Measurements from ENCODE around the gene CBFA2T2.
A peak's percentile ranks its signal among the peaks of the same experiment; 100 is the strongest.
"Not testable (repeated sequence)": the region's sequence is repeated elsewhere in the genome, so short reads cannot be mapped to it uniquely, and the experiment has no call there.

CBFA2T2 gene

DNA sequence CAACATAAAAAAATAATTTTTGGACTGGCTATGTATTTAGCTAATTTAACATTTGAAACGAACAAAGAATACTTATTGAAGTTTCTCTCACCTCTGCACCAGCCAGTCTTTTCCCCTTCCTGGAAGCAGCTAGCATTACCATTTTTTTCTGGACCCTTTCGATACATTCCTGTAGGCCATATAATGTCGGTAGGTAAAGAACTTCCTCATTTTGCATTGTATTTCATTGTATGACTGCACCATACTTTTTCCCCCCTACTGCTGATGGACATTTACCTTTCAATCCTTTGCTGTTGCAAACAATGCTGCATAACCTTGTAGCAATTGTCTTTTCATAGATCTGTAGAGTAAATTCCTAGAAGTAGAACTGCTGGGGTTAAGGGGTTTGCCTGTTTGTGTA lies 17.6 kb downstream of the CBFA2T2 start:
- no peaks in the 10 kb centered on the region for H3K9me3 ChIP-seq (ENCODE audit: insufficient read depth, low read length, severe bottlenecking)
- H3K4me2 ChIP-seq (ENCODE audit: insufficient read depth, low read length): no peak overlapping the region
- no peak overlapping the region for H3K27ac ChIP-seq (ENCODE audit: low read length)
- ATAC-seq (ENCODE audit: insufficient read depth, low read depth): no peak
- H3K79me2 ChIP-seq (ENCODE audit: insufficient read depth, low read length): peaks cover 76% of the 10 kb centered on the region
- no peaks in the 10 kb centered on the region for H3K36me3 ChIP-seq (ENCODE audit: insufficient read depth, low read length)
- DNase-seq: no peak
- no peak overlapping the region for H2AFZ ChIP-seq (ENCODE audit: low read depth, low read length)
- H3K4me3 ChIP-seq (ENCODE audit: low read depth in 1 of 2, low read length in 2 of 2): no peak overlapping the region
- TF ChIP-seq, protein P1, sequence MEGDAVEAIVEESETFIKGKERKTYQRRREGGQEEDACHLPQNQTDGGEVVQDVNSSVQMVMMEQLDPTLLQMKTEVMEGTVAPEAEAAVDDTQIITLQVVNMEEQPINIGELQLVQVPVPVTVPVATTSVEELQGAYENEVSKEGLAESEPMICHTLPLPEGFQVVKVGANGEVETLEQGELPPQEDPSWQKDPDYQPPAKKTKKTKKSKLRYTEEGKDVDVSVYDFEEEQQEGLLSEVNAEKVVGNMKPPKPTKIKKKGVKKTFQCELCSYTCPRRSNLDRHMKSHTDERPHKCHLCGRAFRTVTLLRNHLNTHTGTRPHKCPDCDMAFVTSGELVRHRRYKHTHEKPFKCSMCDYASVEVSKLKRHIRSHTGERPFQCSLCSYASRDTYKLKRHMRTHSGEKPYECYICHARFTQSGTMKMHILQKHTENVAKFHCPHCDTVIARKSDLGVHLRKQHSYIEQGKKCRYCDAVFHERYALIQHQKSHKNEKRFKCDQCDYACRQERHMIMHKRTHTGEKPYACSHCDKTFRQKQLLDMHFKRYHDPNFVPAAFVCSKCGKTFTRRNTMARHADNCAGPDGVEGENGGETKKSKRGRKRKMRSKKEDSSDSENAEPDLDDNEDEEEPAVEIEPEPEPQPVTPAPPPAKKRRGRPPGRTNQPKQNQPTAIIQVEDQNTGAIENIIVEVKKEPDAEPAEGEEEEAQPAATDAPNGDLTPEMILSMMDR (IDR thresholded peaks at IDR 0.05; ENCODE audit: borderline replicate concordance, extremely low read depth, low read length, poor library complexity, severe bottlenecking): no peak
- TF ChIP-seq EZH2 (IDR thresholded peaks at IDR 0.05; ENCODE audit: borderline replicate concordance, low read depth, low read length, severe bottlenecking): no peak
- no peaks in the 10 kb centered on the region for H3K27me3 ChIP-seq (ENCODE audit: insufficient read depth, low read length, poor library complexity)
- no peaks in the 10 kb centered on the region for H3K4me1 ChIP-seq (ENCODE audit: insufficient read depth, low read length)
- peaks cover 15% of the 10 kb centered on the region for H4K20me1 ChIP-seq (ENCODE audit: insufficient read depth, low read length)
- H3K9ac ChIP-seq (ENCODE audit: low read depth, low read length): no peak overlapping the region

DNA sequence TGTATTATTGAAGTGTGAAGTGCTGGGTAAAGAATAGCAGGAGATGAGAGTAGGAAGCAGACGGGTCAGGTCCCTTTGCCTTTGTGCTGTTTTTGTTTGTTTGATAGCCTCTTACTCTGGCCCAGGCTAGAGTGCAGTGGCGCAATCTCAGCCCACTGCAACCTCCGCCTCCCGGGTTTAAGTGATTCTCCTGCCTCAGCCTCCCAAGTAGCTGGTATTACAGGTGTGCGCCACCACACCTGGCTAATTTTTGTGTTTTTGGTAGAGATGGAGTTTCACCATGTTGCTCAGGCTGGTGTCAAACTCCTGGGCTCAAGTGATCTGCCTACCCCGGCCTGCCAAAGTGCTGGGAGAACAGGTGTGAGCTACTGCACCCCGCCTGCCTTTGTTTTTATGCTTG lies 18.1 kb downstream of the CBFA2T2 start:
- not testable (repeated sequence) for DNase-seq; H3K27ac ChIP-seq (ENCODE audit: low read length); H3K4me2 ChIP-seq (ENCODE audit: insufficient read depth, low read length); H3K36me3 ChIP-seq (ENCODE audit: insufficient read depth, low read length); H3K9me3 ChIP-seq (ENCODE audit: insufficient read depth, low read length, severe bottlenecking); H2AFZ ChIP-seq (ENCODE audit: low read depth, low read length); H3K27me3 ChIP-seq (ENCODE audit: insufficient read depth, low read length, poor library complexity); H3K4me1 ChIP-seq (ENCODE audit: insufficient read depth, low read length); H3K9ac ChIP-seq (ENCODE audit: low read depth, low read length); ATAC-seq (ENCODE audit: insufficient read depth, low read depth); H3K4me3 ChIP-seq (ENCODE audit: low read depth in 1 of 2, low read length in 2 of 2)
- peaks cover 79% of the 10 kb centered on the region for H3K79me2 ChIP-seq (ENCODE audit: insufficient read depth, low read length)
- peaks cover 15% of the 10 kb centered on the region for H4K20me1 ChIP-seq (ENCODE audit: insufficient read depth, low read length)

DNA sequence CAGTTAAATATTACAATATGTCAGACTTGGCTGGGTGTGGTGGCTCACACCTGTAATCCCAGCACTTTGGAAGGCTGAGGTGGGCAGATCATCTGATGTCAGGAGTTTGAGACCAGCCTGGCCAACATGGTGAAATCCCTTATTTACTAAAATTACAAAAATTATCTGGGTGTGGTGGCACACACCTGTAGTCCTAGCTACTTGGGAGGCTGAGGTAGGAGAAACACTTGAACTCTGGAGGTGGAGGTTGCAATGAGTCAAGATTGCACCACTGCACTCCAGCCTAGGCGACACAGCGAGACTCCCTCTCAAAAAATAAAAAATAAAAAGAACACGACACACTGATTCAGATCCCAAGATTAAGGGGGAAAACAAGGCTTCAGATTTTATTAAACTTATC lies 19.2 kb downstream of the CBFA2T2 start:
- H3K79me2 ChIP-seq (ENCODE audit: insufficient read depth, low read length): peaks cover 82% of the 10 kb centered on the region
- not testable (repeated sequence) for H3K4me2 ChIP-seq (ENCODE audit: insufficient read depth, low read length); H3K27me3 ChIP-seq (ENCODE audit: insufficient read depth, low read length, poor library complexity); H3K9ac ChIP-seq (ENCODE audit: low read depth, low read length); H3K9me3 ChIP-seq (ENCODE audit: insufficient read depth, low read length, severe bottlenecking); H2AFZ ChIP-seq (ENCODE audit: low read depth, low read length); H3K4me1 ChIP-seq (ENCODE audit: insufficient read depth, low read length); ATAC-seq (ENCODE audit: insufficient read depth, low read depth); H3K27ac ChIP-seq (ENCODE audit: low read length); DNase-seq; H3K36me3 ChIP-seq (ENCODE audit: insufficient read depth, low read length); H3K4me3 ChIP-seq (ENCODE audit: low read depth in 1 of 2, low read length in 2 of 2)
- H4K20me1 ChIP-seq (ENCODE audit: insufficient read depth, low read length): peaks cover 15% of the 10 kb centered on the region

DNA sequence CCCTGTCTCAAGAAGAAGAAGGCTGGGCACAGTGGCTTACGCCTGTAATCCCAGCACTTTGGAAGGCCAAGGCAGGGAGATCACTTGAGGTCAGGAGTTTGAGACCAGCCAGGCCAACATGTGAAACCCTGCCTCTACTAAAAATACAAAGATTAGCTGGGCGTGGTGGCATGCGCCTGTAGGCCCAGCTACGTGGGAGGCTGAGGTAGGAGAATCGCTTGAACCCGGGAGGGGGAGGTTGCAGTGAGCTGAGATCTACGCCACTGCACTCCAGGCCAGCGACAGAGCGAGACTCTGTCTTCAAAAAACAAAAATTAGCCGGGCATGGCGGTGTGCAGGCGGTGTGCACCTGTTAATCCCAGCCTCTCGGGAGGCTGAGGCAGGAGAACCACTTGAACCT lies 22.0 kb downstream of the CBFA2T2 start:
- H2AFZ ChIP-seq (ENCODE audit: low read depth, low read length); ATAC-seq (ENCODE audit: insufficient read depth, low read depth); DNase-seq; H3K4me2 ChIP-seq (ENCODE audit: insufficient read depth, low read length); H3K36me3 ChIP-seq (ENCODE audit: insufficient read depth, low read length); H3K4me1 ChIP-seq (ENCODE audit: insufficient read depth, low read length); H3K9me3 ChIP-seq (ENCODE audit: insufficient read depth, low read length, severe bottlenecking); H3K4me3 ChIP-seq (ENCODE audit: low read depth in 1 of 2, low read length in 2 of 2); H3K9ac ChIP-seq (ENCODE audit: low read depth, low read length); H3K27ac ChIP-seq (ENCODE audit: low read length); H3K27me3 ChIP-seq (ENCODE audit: insufficient read depth, low read length, poor library complexity): not testable (repeated sequence)
- H4K20me1 ChIP-seq (ENCODE audit: insufficient read depth, low read length): peaks cover 20% of the 10 kb centered on the region
- H3K79me2 ChIP-seq (ENCODE audit: insufficient read depth, low read length): peaks cover 77% of the 10 kb centered on the region

DNA sequence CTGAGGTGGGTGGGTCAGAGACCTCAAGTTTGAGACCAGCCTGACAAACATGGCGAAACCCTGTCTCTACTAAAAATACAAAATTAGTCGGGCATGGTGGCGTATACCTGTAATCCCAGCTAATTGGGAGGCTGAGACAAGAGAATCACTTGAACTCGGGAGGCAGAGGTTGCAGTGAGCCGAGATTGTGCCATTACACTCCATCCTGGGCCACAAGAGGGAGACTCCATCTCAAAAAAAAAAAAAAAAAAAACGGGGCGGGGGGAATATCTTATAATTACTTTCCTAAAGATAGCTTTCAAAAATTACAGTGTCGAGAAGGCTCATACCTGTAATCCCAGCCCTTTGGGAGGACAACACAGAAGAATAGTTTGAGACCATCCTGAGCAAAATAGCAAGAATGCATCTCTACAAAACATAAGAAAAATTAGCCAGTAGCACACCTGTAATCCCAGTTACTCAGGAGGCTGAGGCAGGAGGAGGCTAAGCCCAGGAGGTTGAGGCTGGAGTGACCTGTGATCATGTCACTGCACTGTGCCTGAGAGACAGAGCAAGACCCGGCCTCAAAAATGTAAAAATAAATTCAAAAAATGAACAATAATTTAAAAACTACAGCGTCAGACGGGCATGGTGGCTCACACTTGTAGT lies 25.8 kb downstream of the CBFA2T2 start:
- ATAC-seq (ENCODE audit: insufficient read depth, low read depth) (no peak), DNase-seq (no peak)
- Histone ChIP-seq H3K9me3 (ENCODE audit: insufficient read depth, low read length, severe bottlenecking) (no peaks in the 10 kb centered on the region), H3K9ac (ENCODE audit: low read depth, low read length) (no peak overlapping the region), H3K4me3 (ENCODE audit: low read depth in 1 of 2, low read length in 2 of 2) (no peak overlapping the region), H4K20me1 (ENCODE audit: insufficient read depth, low read length) (peaks cover 14% of the 10 kb centered on the region; the same call in 1 of the 2 replicates), H3K79me2 (ENCODE audit: insufficient read depth, low read length) (peaks cover 82% of the 10 kb centered on the region), H3K27ac (ENCODE audit: low read length) (no peak overlapping the region), H3K27me3 (ENCODE audit: insufficient read depth, low read length, poor library complexity) (no peaks in the 10 kb centered on the region), H3K36me3 (ENCODE audit: insufficient read depth, low read length) (no peaks in the 10 kb centered on the region), H2AFZ (ENCODE audit: low read depth, low read length) (no peak overlapping the region), H3K4me2 (ENCODE audit: insufficient read depth, low read length) (no peak overlapping the region), H3K4me1 (ENCODE audit: insufficient read depth, low read length) (no peaks in the 10 kb centered on the region)
- no peak for TF ChIP-seq EZH2 (IDR thresholded peaks at IDR 0.05; ENCODE audit: borderline replicate concordance, low read depth, low read length, severe bottlenecking)
- TF ChIP-seq, protein P1 (IDR thresholded peaks at IDR 0.05; ENCODE audit: borderline replicate concordance, extremely low read depth, low read length, poor library complexity, severe bottlenecking): peak; percentile 30

All from DND-41 (cell line).